Erythroblast (primary cell): ENCODE data around the gene KLC1.

Experiments used
- GATA1 ChIP-seq: IDR thresholded peaks from 2 replicates; pipeline ENCODE4 v1.6.1; 2011; ENCODE audit warnings: low read depth, mild to moderate bottlenecking, control low read depth, low read length, moderate library complexity
- POLR2A ChIP-seq: IDR thresholded peaks from 2 replicates; pipeline ENCODE4 v1.6.1; 2011; ENCODE audit warnings: mild to moderate bottlenecking, low read length

DNA sequence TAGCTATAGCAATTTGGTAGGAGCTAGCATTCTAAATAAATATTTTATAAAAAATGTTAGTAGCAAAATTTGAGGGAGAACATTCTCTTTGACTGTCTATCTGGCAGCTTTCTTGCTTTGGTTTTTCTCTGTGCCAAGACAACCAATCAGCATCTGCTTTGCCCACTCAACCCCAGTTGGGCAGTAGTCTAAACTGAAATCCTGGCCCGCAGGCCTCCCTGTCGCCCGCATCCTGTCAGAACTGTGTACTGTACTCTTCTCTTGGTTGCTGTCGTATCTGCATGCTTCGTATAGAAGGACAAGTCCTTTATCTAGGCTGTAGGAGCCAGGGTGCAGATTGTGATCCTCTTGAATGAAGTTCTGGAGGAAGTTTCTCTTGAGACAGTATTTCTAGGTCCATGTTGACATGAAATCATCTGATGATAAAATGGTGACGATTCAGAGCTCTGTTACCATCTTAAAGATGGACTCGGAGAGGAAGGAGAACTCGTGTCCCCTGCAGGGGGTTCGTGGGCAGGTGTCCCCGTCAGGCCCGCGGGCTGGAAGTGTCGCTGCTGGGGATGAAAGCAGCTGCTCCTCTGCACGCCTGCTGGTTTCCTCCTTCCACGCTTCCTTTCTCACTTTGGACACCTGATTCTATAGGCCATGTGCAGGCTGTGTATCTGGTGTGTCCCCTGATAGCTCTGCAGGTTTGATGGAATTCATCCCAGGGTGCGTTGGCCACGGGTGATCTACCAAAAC, 51.6 kb downstream of the KLC1 start:
- TF ChIP-seq POLR2A, result no peak
- TF ChIP-seq GATA1, result no peak
